ENCODE data around the gene LRP3. TPM values are rescaled to one million over a fixed set of nuclear protein-coding genes. Genes with fewer than 3 reads are reported as not detected.

LRP3 gene
- total RNA-seq, 1 donor: 11.2 TPM

DNA sequence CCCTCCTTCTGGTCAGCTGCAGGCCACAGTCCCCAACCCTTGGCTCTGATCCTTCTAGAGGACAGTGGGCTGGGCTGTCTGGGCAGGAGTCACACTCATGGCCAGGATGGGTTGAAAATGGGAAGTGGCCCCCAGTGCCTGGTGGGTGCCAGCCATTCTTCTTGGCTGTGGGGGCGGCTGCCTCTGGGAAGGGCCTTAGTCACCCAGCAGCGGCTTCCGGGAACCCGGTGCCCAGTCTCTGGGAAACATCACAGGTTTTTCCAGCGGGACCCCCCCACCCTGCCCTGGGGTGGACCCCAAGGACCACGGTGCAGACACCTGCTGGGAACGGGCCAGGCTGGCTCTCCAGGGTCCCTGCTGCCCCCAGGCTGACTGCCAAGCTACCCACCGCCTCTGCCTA, 58.8 kb downstream of the LRP3 start:
- TF ChIP-seq, protein P1, sequence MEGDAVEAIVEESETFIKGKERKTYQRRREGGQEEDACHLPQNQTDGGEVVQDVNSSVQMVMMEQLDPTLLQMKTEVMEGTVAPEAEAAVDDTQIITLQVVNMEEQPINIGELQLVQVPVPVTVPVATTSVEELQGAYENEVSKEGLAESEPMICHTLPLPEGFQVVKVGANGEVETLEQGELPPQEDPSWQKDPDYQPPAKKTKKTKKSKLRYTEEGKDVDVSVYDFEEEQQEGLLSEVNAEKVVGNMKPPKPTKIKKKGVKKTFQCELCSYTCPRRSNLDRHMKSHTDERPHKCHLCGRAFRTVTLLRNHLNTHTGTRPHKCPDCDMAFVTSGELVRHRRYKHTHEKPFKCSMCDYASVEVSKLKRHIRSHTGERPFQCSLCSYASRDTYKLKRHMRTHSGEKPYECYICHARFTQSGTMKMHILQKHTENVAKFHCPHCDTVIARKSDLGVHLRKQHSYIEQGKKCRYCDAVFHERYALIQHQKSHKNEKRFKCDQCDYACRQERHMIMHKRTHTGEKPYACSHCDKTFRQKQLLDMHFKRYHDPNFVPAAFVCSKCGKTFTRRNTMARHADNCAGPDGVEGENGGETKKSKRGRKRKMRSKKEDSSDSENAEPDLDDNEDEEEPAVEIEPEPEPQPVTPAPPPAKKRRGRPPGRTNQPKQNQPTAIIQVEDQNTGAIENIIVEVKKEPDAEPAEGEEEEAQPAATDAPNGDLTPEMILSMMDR (IDR thresholded peaks at IDR 0.05; ENCODE audit: insufficient read depth, low read depth, low read length): no peak
- DNase-seq (ENCODE audit: low read depth): no peak
- no peak overlapping the region for H3K4me3 ChIP-seq (ENCODE audit: low read depth, low read length)

DNA sequence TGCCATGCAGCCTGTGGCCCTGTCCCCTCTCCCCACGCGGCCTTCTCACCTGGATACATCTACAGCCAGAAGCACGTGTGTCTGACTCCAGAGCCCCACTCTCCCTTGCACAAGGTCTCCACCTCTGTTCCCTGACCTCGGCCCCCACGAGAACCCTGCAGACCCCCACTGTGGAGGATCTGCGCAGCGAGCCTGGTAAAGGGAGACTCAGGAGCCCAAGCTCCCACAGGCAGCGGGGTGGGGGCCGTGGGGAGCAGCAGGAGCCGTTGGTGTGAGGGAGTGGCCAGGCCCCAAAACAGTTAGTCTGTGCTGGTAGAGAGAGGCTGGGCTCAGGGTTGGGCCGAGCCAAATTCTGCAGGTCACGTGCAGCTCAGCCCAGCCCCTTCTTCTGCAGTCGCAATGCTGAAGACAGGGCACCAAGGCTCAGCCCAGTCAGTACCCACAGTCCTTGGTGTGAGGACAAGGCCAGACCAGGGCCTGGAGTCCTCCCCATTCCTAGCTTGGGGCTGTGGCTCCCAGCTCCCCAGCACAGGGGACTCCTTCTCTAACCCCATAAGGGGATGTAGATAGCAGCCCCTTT, 60.2 kb downstream of the LRP3 start:
- no peak for DNase-seq (ENCODE audit: low read depth)
- no peak overlapping the region for H3K4me3 ChIP-seq (ENCODE audit: low read depth, low read length)
- TF ChIP-seq, protein P1 (IDR thresholded peaks at IDR 0.05; ENCODE audit: insufficient read depth, low read depth, low read length): no peak

DNA sequence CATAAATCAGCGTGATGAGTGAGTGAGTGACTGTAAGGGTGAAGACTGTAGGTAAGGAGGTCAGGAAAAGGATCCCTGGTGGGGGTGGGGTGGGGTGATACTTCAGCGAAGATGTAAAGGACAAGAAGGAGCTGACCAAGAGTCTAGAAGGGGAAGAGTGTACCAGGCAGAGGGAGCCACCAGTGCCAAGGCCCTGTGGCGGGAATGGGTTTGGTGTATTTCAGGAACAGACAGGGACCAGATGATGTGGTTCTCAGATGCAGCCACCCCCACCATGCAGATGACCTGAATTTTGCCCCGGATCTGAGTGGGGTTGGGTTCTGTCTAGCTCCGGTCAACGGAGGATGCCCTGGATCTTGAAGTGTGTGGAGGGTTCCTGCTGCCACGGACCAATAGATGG, 61.7 kb downstream of the LRP3 start:
- TF ChIP-seq, protein P1 (IDR thresholded peaks at IDR 0.05; ENCODE audit: insufficient read depth, low read depth, low read length): no peak
- H3K4me3 ChIP-seq (ENCODE audit: low read depth, low read length): no peak overlapping the region
- DNase-seq (ENCODE audit: low read depth): no peak

DNA sequence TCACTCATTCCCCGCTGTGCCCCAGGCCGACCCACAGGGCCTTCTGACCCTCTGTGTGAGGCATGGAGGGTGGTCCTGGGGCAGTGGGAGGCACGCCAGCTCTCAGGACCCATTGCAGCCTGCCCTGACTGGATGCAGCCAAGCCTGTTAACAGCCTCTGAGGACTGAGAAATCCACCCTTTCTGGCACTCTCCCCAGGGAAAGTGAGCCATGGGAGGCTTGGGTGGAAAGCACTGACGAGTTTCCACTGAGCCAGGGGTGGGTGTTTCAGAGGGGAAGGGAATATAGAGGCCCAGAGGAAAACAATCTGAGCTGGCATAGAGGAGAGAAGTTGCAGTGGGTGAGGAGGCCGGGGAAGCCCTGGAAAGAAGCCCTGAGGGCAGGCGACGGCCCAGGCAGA, 62.1 kb downstream of the LRP3 start:
- TF ChIP-seq, protein P1 (IDR thresholded peaks at IDR 0.05; ENCODE audit: insufficient read depth, low read depth, low read length): no peak
- no peak overlapping the region for H3K4me3 ChIP-seq (ENCODE audit: low read depth, low read length)
- no peak for DNase-seq (ENCODE audit: low read depth)

DNA sequence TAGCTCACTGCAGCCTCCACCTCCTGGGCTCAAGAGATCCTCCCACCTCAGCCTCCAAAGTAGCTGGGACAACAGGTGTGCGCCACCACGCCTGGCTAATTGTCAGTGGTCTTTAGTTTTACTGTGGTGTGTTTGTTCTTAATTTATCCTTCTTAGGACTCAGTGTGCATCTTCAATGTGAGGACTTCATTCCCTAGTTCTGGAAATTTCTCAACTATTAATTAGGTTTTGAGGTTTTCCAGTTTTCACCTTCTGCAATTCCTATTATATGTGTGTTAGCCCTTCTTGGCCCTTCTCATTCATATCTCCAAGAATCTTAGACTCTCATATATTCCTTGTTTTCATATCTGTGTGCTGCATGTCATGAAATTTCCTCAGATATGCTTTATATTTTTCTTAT, 63.7 kb downstream of the LRP3 start:
- no peak for DNase-seq (ENCODE audit: low read depth)
- no peak overlapping the region for H3K4me3 ChIP-seq (ENCODE audit: low read depth, low read length)
- TF ChIP-seq, protein P1 (IDR thresholded peaks at IDR 0.05; ENCODE audit: insufficient read depth, low read depth, low read length): no peak

Other genes with a start within 250 kb of the LRP3 start
- gene CEP89, start 222.4 kb upstream of the LRP3 start, total RNA-seq: 15.8 and 18.1 TPM in 2 replicates
- gene FAAP24, start 222.1 kb upstream of the LRP3 start, total RNA-seq: 0.86 and 1.6 TPM in 2 replicates
- gene RHPN2, start 129.4 kb upstream of the LRP3 start, total RNA-seq: 2.6 TPM in 2 replicates
- 7.8 and 8.1 TPM in 2 replicates for gene GPATCH1, start 113.1 kb upstream of the LRP3 start, total RNA-seq
- gene WDR88, start 62.2 kb upstream of the LRP3 start, total RNA-seq: not detected in 2 replicates
- not detected in 2 replicates for gene SLC7A10, start 31.5 kb downstream of the LRP3 start, total RNA-seq
- gene CEBPA, start 108.2 kb downstream of the LRP3 start, total RNA-seq: under 0.01 TPM in 1 of 2 replicates, not detected in the other
- 22.0 and 23.2 TPM in 2 replicates for gene CEBPG, start 179.4 kb downstream of the LRP3 start, total RNA-seq

Data from fibroblast of villous mesenchyme (primary cell).